Tibial nerve (tissue), 4 donors: ENCODE data around the gene MRPL43. TPM values are rescaled to one million over a fixed set of nuclear protein-coding genes. Genes with fewer than 3 reads are reported as not detected.

Source experiments
- DNase-seq, 2 donors: peaks; one replicate each; pipeline ENCODE4 v3.0.0-alpha.2; 2019; ENCODE audit warnings: low spot score in 2 of 2
- H3K27ac ChIP-seq, 4 donors: fragments of 200-600 bp; sonication (generic) in 3 of 4; one replicate each; pipeline ENCODE4 v1.5.1; 2017 to 2019; ENCODE audit warnings: mild to moderate bottlenecking in 1 of 4
- H3K27me3 ChIP-seq, 2 donors: fragments of 200-600 bp; sonication (generic) in 1 of 2; one replicate each; pipeline versions ENCODE4 v1.5.1 to v1.6.0; 2017 to 2019
- H3K36me3 ChIP-seq, 3 donors: fragments of 200-600 bp; sonication (generic); one replicate each; pipeline ENCODE4 v1.5.1; 2018 to 2019
- H3K4me1 ChIP-seq, 4 donors: fragments of 200-600 bp; sonication (generic) in 3 of 4; one replicate each; pipeline ENCODE4 v1.5.1; 2017 to 2019
- H3K4me3 ChIP-seq, 4 donors: fragments of 200-600 bp; sonication (generic) in 3 of 4; one replicate each; pipeline ENCODE4 v1.5.1; 2017 to 2019; ENCODE audit warnings: mild to moderate bottlenecking in 1 of 4, moderate library complexity in 1 of 4
- H3K9me3 ChIP-seq, 4 donors: fragments of 200-600 bp; sonication (generic) in 3 of 4; one replicate each; pipeline ENCODE4 v1.5.1; 2017 to 2019
- CTCF ChIP-seq, 5 experiments: fragments of 200-600 bp in 3 of 5; fragments of 450-650 bp in 2 of 5; sonication (generic) in 3 of 5; IDR thresholded peaks; one replicate each; pipeline ENCODE4 v1.5.1; 2016 to 2019; ENCODE audit warnings: antibody characterized with exemption in 5 of 5, mild to moderate bottlenecking in 3 of 5, moderate library complexity in 2 of 5
- EP300 ChIP-seq, 2 donors: sonication (generic); formaldehyde crosslinking; IDR thresholded peaks; one replicate each; pipeline ENCODE4 v1.6.1; 2017; ENCODE audit warnings: antibody characterized with exemption in 2 of 2, mild to moderate bottlenecking in 1 of 2
- POLR2A ChIP-seq, 2 donors: fragments of 450-650 bp; IDR thresholded peaks; one replicate each; pipeline ENCODE4 v1.6.1; 2017; ENCODE audit warnings: antibody characterized with exemption in 2 of 2, mild to moderate bottlenecking in 2 of 2, moderate library complexity in 2 of 2
- WGBS, 2 donors: methylation state at CpG; one replicate each; pipeline ENCODE4 v1.1.5; 2018; 5-methylcytosine and 5-hydroxymethylcytosine counted together
- total RNA-seq, 4 donors: library from RNA; depleted of rRNA; stranded (reverse); fragments of >200 nt; gene quantifications; one replicate each; pipeline ENCODE4 v1.1.0, GENCODE V29; 2016

MRPL43 gene
- total RNA-seq, 4 donors from 2014 or later = 64.1 to 146 (median 99.5) TPM

GRCh38 chr10:101014230-101014884 is 27.1 kb upstream of the MRPL43 start:
- Histone ChIP-seq H3K9me3 (no peaks in the 10 kb centered on the region), H3K27ac (no peak overlapping the region), H3K4me3 (no peak overlapping the region), H3K36me3 (no peaks in the 10 kb centered on the region), H3K4me1 (peaks cover 0 to 43% (median 28%) of the 10 kb centered on the region in 4 donors), H3K27me3 (peaks cover 0 to 7% of the 10 kb centered on the region in 2 donors)
- TF ChIP-seq CTCF (IDR thresholded peaks at IDR 0.05) (peak; percentile 91 to 94 (median 93)), POLR2A (IDR thresholded peaks at IDR 0.05) (no peak)
- peak; percentile 82 to 93 for DNase-seq
- WGBS, 2 donors = 19 to 25% methylated on average over 11 of the region's 11 CpGs

GRCh38 chr10:101013365-101013825 is 26.1 kb upstream of the MRPL43 start:
- TF ChIP-seq EP300 (IDR thresholded peaks at IDR 0.05) = no peak
- TF ChIP-seq CTCF (IDR thresholded peaks at IDR 0.05) = no peak
- TF ChIP-seq POLR2A (IDR thresholded peaks at IDR 0.05) = no peak
- Histone ChIP-seq H3K4me3 (no peak overlapping the region), H3K4me1 (peaks cover 0 to 44% (median 23%) of the 10 kb centered on the region in 4 donors), H3K27ac (peak overlapping the region in 3 of 4 donors; percentile 62 to 84 (median 77)), H3K27me3 (no peaks in the 10 kb centered on the region), H3K9me3 (no peaks in the 10 kb centered on the region), H3K36me3 (no peaks in the 10 kb centered on the region)
- 55 to 59% methylated on average over 9 of the region's 9 CpGs for WGBS, 2 donors
- no peak for DNase-seq

- Histone ChIP-seq H3K27ac (peak overlapping the region; percentile 0 to 84 (median 70)), H3K4me1 (peaks cover 0 to 49% (median 26%) of the 10 kb centered on the region in 4 donors), H3K27me3 (no peaks in the 10 kb centered on the region), H3K36me3 (no peaks in the 10 kb centered on the region), H3K4me3 (no peak overlapping the region), H3K9me3 (no peaks in the 10 kb centered on the region)
- TF ChIP-seq CTCF (IDR thresholded peaks at IDR 0.05) (peak; percentile 78 to 97 (median 92)), EP300 (IDR thresholded peaks at IDR 0.05) (peak in 1 of 2 donors; percentile 83), POLR2A (IDR thresholded peaks at IDR 0.05) (no peak)
- WGBS, 2 donors = 6 to 12% methylated on average over 14 of the region's 14 CpGs
- DNase-seq = peak; percentile 81 to 90
Measured at GRCh38 chr10:101012525-101013364, 25.4 kb upstream of the MRPL43 start.

GRCh38 chr10:101011517-101012423 is 24.5 kb upstream of the MRPL43 start:
- TF ChIP-seq POLR2A (IDR thresholded peaks at IDR 0.05) = no peak
- peak in 1 of 5 experiments; percentile 21 for TF ChIP-seq CTCF (IDR thresholded peaks at IDR 0.05)
- Histone ChIP-seq H3K27me3 (no peaks in the 10 kb centered on the region), H3K4me1 (peaks cover 0 to 59% (median 29%) of the 10 kb centered on the region in 4 donors), H3K36me3 (peaks cover 0 to 8% (median 0%) of the 10 kb centered on the region in 3 donors), H3K9me3 (no peaks in the 10 kb centered on the region), H3K4me3 (no peak overlapping the region), H3K27ac (peak overlapping the region in 3 of 4 donors; percentile 0 to 84 (median 77))
- WGBS, 2 donors = 54 to 86% methylated on average over 11 to 15 of the region's 22 CpGs
- DNase-seq = no peak
